Panc1 (cell line): ENCODE results near the gene C1QTNF1.

Source experiments
- CTCF ChIP-seq: fragments of 450-650 bp; IDR thresholded peaks from 2 replicates; pipeline ENCODE4 v1.5.1; 2017; ENCODE audit warnings: mild to moderate bottlenecking
- POLR2AphosphoS5 ChIP-seq: IDR thresholded peaks from 2 replicates; pipeline ENCODE4 v1.6.1; 2012; ENCODE audit warnings: mild to moderate bottlenecking, low read depth, low read length, moderate library complexity
- REST ChIP-seq, 2 experiments: IDR thresholded peaks; 2 replicates each; pipeline ENCODE4 v1.6.1; 2011 to 2012; ENCODE audit warnings: low read depth in 2 of 2, control low read depth in 1 of 2, low read length in 1 of 2, mild to moderate bottlenecking in 1 of 2, moderate library complexity in 1 of 2; ENCODE audit not compliant: insufficient read depth in 1 of 2
- SIN3A ChIP-seq: IDR thresholded peaks from 2 replicates; pipeline ENCODE4 v1.6.1; 2012; ENCODE audit warnings: low read depth, mild to moderate bottlenecking, low read length, moderate library complexity, borderline replicate concordance; ENCODE audit not compliant: insufficient read depth
- TCF7L2 ChIP-seq: IDR thresholded peaks from 2 replicates; pipeline ENCODE4 v1.6.1; 2011; ENCODE audit warnings: mild to moderate bottlenecking, low read depth, low read length, inconsistent platforms

DNA sequence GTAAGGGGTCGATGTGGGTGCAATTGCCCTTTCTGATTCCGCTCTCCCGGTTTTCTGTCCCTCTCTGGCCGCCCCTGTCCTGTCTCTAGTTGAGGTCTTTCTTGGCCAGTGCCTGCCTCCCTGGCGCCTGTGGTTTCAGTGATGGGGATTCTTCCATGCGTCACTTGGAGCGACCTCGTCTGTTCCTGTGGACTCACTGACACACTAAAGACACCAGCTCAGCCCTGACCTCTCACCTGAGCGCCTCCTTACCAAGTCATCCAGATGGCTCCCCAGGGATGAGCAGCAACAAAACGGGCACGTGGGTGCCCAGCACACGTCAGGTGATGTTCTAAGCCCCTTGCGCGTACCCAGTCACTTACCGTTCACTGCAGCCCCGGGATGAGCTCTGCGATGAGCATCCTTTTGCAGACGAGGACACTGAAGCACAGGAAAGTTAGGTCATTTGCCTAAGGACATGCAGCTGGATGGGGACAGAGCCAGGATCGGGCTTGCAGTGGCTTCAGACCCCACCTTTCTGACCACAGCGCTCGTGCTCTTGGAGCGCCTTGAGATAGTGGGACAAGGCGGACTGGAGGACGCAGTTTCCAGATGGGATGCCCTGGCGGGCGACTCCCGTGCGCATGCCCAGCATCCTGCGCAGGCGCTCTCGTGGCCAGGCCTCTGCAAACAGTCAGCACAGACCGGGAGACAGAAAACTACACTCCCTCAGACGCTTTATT, 32.8 kb upstream of the C1QTNF1 start:
- no peak for TF ChIP-seq POLR2AphosphoS5
- TF ChIP-seq CTCF, result no peak
- TF ChIP-seq REST (IDR thresholded peaks at IDR 0.05; ENCODE audit: insufficient read depth in 1 of 2, low read depth in 2 of 2, low read length in 1 of 2), result no peak
- TF ChIP-seq SIN3A, result no peak
- TF ChIP-seq TCF7L2, result no peak
